GM21717 (cell line): Measurements from ENCODE around the gene THAP5.

Experiments used
- ATAC-seq: cut with Tn5 transposase; IDR thresholded peaks from one replicate; pipeline ENCODE4 v1.9.1; 2021; ENCODE audit warnings: mild to moderate bottlenecking, moderate library complexity; ENCODE audit not compliant: unreplicated experiment

Gene THAP5, protein sequence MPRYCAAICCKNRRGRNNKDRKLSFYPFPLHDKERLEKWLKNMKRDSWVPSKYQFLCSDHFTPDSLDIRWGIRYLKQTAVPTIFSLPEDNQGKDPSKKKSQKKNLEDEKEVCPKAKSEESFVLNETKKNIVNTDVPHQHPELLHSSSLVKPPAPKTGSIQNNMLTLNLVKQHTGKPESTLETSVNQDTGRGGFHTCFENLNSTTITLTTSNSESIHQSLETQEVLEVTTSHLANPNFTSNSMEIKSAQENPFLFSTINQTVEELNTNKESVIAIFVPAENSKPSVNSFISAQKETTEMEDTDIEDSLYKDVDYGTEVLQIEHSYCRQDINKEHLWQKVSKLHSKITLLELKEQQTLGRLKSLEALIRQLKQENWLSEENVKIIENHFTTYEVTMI

DNA sequence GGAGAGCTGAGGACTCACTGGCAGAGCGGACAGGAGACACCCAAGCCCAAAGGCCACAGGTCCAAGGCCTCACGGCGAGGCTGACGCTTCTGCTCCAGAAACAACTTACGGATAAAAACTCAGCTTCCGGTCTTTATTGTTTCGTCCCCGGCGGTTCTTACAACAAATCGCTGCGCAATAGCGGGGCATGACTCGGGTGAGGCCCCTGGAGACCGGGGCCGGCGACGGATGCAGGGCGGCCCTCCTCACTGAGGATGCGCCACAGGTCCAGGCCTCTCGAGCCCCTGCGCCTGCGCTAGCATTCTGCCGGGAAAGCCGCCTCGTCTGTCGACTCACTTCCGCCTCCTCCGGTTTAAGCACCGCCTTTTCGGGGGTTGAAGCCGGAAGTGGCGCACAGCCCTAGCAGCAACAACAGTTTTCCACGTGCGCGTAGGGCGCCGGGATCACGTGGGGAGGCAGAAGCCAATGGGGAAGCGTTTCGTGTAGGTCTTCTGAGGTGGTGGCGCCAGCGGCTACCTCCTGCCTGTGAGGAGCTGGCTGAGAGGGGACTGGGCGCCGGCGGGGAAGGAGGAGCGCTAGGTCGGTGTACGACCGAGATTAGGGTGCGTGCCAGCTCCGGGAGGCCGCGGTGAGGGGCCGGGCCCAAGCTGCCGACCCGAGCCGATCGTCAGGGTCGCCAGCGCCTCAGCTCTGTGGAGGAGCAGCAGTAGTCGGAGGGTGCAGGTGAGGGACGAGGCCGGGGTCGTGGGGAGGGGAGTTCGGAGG is at the start of gene THAP5, which contains the start of gene DNAJB9:
Gene THAP5, minus strand, starts transcription at position 326 of the 765 bp plus-strand sequence. Its CDS starts 137 bp downstream, at position 189.
Gene DNAJB9, plus strand, starts transcription at position 494 of the 765 bp plus-strand sequence. CDS start 1,853 bp downstream, outside the sequence.
- ATAC-seq: peak; percentile 96

DNA sequence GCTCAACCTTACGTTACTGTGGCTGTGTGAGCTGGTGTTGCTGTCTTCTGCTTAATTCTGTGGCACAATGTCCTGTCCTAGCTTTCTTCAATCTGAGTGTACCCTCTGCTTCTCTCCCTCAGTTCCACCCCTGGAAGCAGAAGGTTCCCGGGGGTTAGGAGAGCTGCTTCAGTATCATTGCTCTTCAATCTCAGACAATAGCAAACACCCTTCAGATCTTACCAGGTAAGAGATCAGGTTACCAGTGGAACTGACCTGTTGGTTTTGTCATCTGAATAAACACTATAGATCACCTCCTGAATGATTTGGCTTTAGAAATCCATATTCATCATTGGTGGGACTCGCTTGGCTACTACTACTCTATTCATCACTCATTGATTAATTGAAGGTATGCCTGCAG is 48.5 kb upstream of the THAP5 start:
- ATAC-seq: no peak

- no peak for ATAC-seq
These were observed 45.4 kb upstream of the THAP5 start for GRCh38 chr7:108614896-108615295.

DNA sequence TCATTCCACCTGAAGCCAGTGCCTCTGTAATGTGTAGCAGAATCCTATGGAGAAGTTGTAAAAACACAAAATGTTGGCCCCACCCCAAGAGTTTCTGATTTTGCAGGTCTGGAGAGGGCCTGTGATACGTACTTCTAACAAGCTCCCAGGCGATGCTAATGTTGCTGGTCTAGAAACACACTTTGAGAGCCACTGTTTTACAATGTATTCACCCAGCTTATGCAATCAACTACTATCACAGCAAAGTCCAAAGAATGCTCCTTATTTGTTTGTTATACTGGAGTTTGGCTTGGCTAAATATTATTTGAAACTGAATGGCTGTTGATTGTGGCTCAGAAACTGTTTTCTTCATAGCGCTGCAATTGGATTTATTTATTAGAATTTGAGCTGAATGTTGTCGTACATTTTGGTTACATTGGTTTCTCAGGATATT is 44.5 kb upstream of the THAP5 start:
- no peak for ATAC-seq

DNA sequence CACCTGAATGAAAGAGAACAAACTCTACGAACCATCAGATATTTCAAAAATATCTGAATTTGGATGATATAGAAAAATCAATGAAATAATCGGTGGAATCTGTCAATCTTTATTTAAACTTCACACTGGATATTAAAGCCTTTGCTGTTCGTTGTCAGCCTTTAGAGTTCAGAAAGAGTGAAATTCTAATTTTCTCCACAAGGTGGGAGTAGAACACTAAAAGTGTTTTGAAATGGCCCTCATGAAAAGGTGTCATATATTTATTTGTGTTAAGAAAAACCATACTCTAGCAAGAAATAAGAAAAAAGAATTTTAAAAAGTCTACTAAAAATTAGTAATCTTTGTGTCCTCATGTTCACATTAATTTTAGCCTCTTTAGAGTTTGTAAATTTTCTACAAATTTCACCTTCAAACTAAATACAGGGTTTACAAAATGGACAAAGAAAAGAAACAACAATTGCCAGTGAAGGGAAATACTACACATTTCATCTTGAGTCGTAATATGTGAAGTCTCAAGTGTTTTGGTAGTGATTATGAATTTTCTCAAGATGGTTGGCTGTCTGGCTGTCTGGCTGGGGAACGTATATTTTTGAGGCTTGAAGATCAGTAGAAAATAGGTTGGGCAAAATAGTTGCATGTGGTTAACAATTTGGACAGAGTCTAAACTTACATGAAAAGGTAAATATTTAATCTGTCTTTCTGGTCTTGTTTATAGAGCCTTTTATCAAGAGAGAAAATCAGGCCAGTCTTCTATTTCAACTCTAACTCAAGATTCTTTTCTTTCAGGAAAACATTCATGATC is 43.8 kb upstream of the THAP5 start:
- peak; percentile 58 for ATAC-seq

- ATAC-seq: no peak
These were observed 41.8 kb upstream of the THAP5 start for GRCh38 chr7:108611268-108611667.

GRCh38 chr7:108609643-108610042 is 40.1 kb upstream of the THAP5 start:
- ATAC-seq: no peak

DNA sequence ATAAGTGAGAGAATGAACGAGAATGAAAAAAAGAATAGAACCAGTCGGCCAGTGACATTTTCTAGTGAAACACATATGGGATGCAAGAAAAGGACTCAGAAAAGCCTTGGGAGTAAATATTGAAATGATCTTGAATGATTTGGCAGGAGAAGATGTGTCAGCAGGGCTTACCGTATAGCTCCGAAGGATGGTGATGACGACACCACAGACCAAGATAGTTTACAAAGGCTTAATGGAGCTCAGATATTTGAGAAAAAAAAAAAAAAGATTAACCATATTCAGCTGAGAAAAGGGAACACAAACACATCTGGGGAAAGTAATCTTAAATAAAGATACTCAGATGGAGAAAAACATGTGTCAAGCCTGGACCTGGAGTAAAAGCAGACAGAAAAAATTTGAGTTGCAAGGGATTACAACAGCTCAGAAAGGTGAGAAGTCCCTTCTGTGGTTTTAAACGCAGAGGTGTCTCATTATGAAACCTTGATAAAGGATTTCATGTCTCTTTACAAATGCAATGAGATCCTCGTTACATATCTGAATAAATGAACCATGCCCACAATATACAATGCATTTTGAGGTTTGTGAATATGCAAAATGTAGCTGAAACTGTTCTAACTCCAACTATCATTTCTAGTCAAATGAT is 36.2 kb upstream of the THAP5 start:
- ATAC-seq: no peak

DNA sequence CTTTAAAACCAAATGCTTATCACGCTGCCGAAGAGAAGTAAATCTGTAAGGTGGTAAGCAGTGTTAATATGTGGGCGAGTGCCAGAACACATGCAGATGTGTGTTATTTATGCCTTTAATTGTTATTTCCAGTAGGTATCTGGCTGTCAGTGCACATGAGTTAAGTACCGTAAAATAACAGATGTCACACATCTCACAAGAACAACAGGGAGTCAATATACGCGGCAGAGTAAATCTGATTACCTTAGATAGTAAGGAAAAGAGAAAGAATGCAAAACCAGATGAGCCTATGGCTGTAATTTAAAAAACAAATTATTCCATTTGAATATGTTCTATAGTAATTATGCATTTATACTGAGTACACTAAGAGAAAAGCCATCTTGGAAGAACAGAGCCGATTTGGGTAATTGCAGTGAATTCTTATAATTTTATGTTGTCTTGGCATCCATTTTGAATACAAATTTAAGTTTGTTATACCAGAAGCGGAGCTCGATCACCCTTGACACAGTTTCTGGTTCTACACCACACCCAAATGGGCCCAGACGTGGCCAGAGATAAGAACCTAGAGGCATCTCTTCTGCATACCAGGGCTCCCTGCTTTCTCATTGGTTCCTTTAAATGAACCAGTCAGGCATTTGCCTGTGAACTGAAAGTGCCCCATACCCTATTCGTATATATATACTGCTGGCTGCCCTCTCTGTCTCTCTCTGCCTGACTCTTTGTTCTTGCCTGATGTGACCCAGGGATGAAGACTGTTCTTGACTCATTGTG is 35.0 kb upstream of the THAP5 start:
- no peak for ATAC-seq

GRCh38 chr7:108603656-108604306 is 34.3 kb upstream of the THAP5 start:
- no peak for ATAC-seq

- no peak for ATAC-seq
These were observed 30.9 kb upstream of the THAP5 start for GRCh38 chr7:108600399-108600798.

GRCh38 chr7:108598914-108599580 is 29.5 kb upstream of the THAP5 start:
- no peak for ATAC-seq

DNA sequence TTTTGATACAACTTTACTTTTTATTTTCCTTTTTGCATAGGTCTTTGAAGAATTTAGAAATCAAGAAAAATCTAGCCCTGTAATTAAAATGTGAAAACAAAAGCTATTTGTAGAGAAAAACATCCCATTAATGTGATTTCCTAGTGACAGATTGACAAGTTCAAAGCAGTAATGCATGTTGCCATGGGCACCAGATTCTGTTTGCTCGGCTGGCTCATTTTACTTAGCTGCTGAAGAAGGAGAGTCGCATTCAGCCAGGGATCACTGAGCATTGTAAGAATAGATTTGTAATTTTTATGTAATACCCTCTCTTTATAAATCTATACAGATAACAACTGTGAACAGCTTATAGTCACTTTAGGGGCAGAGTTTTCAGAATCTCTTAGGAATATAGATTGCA is 28.6 kb upstream of the THAP5 start:
- no peak for ATAC-seq

DNA sequence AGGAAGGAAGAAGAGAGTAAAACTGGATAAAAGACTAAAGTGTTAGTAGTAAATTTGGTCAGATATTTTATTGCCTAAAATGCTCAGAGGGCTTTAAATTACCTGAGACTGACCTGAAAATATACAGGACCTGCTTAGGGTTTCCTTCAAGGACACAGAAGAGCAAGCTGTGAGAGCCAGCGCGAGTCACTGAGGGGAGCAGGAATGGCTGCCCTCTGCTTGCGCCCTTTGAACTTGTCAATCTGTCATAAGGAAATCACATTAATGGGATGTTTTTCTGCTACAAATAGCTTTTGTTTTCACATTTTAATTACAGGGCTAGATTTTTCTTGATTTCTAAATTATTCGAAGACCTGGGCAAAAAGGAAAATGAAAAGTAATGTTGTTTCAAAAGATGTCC is 27.1 kb upstream of the THAP5 start:
- ATAC-seq: peak; percentile 73

DNA sequence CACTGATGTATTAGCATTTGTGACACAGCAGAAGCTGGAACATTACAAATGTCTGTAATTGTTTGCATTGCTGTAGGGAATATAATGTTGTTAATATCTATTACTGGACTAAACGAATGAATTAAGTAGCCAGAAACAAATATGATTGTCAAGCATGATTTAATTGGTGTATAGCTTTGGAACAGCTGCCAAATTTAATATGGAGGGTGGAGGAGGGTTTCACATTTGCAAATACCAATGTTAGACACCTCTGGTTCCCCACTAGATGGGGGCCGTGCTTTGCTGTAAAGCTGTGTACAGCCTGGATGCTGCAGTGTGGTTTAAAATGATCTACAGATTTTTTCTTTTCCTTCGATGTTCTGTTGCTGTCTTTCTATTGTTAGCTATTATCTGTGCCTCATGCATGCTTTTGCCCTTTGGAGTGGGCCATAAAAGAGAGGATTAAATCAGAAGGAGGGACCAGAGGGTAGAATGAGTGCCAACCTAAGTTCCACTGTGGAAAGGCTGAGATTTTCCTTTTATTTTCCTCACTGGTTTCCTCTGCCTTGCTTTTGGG is 23.2 kb upstream of the THAP5 start:
- no peak for ATAC-seq

DNA sequence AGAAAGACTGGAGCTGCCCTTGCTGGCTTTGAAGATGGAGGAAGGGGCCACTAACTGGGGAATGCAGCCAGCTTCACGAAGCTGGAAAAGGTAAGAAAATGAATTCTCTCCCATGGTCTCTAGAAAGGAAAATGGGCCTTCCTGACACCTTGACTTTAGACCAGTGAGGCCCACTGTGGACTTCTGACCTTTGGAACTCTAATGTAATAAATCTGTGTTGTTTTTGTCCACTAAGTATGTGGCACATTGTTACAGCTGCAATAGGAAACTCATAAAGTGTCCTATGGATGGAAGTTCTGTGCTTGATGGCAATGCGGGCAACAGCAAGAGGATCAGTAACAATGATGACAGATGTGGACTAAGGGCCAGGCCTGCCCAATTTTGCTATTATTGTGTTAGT is 21.1 kb upstream of the THAP5 start:
- ATAC-seq: no peak

GRCh38 chr7:108589874-108590273 is 20.4 kb upstream of the THAP5 start:
- ATAC-seq: no peak

DNA sequence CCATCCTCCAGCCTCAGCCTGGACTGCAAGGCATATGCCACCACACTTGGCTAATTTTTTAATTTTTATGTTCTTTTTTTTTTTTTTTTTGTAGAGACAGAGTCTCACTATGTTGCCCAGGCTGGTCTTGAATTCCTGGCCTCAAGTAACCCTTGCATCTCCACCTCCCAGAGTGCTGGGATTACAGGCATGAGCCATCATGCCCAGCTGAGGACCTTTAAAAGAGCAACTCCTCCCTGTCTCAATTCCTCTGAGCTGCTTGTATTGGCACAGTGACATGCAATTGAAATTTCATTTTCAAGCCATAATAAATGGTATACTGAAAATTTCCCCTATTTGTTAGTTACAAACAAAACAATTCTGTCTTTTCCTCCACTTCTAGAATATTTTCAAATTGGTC is 19.7 kb upstream of the THAP5 start:
- no peak for ATAC-seq
